SHP77 treated with DMSO at 0.1 percent for 48 hours (cell line): Measurements from ENCODE around the gene COPS3.

Experiments used
- DNase-seq: peaks from one replicate; lab custom pipeline; 2025; lab: John Stamatoyannopoulos, UW

The COPS3 gene

GRCh38 chr17:17241656-17242055 is 39.4 kb downstream of the COPS3 start:
- DNase-seq = no peak

GRCh38 chr17:17239832-17240231 is 41.2 kb downstream of the COPS3 start:
- no peak for DNase-seq

DNA sequence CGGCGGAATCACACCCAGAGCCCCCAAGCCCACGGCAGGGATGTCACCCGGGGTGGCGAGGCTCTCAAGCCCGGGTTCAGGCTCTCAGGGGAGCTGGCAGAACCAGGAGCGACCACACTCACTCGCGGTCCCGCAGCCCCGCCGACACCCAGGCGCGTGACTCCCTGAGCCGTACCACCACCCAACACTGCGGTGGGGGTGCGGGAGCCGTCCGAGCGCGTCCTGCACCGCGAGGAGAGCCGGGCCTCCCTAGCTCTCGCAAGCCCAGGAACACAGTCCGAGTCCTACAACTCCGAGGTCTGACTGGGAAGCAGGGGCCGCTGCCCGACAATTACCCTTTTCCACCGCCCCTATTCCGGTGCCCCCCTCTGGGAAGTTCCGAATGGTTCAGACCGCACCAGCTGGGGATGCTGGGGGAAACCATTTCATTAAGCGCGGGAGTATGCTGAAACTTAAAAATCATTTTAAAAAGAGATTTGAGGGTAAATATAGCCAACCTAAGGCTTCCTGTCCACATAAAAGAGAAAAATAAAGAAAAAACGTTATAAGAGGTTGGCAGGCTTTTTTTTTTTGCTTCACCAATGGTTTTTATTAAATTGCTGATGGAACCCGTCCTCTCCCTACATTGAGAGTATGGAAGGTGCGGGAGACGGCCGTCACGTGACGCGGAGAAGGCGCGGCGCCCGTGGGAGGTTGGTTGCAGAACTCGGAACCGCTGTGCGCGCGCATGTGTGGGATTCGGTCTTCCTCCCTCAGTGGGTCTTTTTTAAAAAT is 43.8 kb downstream of the COPS3 start, which contains the start of gene FLCN:
FLCN (minus strand) TSS at position 143 of the 774 bp plus-strand sequence. CDS start 9,031 bp downstream, outside the sequence.
- DNase-seq = peak; percentile 100

- no peak for DNase-seq
Observed at GRCh38 chr17:17236295-17237025, 44.6 kb downstream of the COPS3 start.

DNA sequence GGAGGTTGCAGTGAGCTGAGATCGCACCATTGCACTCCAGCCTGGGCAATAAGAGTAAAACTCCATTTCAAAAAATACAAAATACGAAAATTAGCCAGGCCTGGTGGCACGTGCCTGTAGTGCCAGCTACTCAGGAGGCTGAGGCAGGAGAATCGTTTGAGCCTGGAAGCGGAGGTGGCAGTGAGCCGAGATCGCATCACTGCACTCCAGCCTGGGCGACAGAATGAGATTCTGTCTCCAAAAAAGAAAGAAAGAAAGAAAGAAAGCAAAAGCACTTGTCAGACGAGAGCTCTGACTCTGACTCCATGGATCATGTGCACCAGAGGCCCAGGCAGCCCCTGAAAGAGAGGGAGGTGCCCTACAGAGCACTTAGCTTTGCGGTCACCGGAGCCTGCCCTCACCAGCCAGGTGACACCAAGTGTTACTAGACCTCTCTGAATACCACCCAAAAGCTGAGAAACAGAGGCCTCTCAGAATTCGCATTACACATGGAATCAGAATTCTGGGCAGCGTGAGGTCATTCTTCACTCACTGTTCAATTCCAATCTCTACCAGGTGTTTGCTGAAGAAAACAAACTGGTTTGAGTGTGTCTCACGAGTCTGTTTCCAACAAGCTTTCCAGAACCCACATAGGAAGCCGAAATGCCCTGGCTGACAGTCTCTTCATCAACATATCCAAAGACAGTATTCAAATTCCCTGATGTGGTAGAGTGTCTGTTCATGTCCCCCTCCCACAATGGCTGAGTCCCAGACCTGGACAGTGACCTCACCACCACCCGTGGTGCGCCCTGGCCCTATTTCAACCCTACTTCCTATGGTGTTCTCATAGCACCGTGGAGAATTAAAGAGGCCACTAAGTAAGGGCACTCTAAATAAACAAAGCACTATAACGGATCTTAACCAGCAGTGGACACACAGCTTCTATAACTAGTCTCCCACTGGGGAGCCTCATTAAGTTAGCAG is 45.6 kb downstream of the COPS3 start:
- no peak for DNase-seq

GRCh38 chr17:17232303-17232621 is 48.8 kb downstream of the COPS3 start:
- no peak for DNase-seq

DNA sequence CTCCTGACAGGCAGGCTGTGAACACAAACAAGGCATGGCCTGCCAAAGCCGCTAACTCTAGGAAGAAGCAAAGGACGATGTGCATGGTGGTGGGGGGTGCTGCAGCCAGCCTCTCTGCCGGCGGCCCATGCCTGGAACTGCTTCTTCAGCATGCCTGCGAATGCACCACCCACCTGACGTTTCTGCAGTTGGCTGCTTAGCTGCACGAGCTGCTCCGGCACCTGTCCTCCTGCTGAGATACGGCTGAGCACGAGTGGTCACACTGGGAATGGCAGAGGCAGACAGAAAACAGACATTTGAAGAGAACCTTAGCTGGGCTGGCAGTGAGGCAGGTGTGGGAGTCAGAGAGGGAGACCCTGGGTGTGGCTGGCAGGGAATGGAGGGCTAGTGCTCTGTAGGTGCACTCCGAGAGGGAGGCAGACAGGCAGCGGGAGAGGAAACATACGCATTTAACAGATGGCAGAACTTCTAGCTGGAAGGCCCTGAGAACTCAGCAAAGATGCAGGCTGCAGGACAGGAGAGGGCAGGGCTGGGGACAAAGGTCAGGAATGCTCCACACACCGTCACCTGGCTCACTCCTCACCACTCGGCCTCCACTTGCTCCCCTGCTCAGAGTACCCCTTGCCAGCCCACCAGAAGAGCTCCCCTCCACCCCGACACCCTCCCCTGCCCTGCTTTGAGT is 49.3 kb downstream of the COPS3 start:
- DNase-seq = no peak

DNA sequence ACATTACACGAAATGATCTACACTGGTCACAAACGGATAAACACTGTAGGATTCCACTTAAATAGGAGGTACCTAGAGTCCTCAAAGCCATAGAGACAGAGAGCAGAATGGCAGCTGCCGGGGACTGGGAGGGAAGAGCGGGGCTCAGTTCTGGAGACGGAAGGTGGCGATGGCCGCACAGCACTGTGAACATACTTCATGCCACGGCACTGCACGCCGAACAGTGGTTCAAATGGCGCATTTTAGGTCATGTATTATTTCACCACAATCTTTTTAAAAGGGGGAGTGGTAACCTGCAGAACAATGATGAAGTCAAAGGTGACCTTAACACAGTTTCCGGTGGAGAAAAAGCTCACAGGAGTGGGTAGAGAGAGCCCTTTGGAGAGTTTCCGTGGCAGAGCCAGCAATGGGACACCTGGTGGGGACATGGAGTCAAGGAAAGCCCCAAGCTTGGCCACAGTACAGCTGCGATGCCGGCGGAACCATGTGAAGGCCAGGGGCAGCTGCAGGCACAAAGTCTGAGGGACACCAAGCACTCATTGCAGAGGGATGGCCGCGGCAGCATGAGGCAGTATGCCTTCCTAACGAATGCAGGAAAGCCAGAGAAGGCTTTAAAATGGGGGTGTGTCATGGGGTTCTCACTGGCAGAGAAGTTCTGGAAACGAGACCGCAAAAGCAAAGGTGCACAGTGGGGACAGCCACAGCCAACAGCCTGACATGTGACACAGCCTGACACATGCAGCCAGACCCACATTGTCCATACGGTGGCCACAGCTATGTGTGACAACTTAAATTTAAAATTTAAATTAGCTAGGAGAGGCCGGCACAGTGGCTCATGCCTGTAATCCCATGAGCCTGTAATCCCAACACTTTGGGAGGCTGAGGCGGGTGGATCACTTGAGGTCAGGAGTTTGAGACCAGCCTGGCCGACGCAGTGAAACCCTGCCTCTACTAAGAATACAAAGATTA is 51.3 kb downstream of the COPS3 start:
- no peak for DNase-seq

GRCh38 chr17:17228521-17229279 is 52.3 kb downstream of the COPS3 start:
- DNase-seq = no peak

- no peak for DNase-seq
Observed at GRCh38 chr17:17227608-17228520, 53.2 kb downstream of the COPS3 start.

DNA sequence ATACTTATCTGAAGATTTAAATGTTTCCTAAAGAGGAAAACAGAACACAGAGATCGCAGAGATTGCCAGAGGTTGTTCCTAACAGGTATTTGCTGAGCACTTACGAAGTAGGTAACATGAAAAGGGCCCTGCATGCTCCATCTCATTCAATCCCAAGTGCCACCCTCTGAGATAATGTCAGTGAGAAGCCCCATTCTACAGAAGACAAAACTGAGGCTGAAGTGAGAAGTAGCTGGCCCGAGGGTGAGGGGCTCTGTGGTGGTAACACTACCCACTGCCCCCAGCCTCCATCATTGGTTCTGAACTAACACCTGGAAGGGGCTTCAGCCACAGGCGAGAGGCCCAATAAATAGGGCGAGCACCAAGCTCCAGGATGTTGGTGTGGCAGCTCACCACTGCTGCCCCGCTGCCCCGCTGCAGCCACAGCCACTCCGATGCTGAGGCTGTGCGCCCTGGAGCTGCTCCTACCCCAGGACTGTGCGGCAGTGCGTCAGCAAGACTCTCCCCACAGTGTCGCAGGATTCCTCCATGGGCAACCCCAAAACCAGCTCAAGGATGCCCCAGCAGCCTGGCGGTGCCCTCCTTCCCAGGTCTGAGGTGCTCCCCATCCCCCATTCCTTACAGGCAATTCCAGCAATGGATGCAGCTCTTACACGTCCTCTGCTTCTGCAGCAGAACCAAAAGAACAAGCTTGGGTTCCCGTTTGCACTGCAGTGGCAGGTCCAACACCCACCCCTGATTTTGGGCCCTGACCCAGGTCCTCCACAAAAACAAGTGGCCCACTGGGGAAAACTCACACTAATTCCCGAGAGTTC is 54.4 kb downstream of the COPS3 start:
- DNase-seq = no peak

GRCh38 chr17:17225901-17226300 is 55.1 kb downstream of the COPS3 start:
- DNase-seq = no peak

DNA sequence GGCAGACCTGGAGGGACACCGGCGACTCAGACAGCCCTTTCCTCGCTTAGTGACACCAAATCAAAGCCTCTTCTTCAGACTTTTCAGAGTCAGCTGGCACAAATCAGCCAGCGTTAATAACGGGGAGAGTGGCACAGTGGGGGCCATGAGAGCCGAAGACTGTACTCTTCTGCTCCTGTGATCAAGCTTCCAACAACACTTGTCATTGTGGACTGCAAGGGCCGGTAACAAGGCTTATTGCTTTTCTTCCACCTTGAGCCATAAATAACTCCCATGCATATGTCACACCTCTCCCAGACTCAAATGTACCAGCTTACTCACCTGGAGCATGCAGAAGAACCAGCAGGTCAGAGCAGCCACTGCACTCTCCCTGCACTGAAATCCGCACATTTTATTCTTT is 56.9 kb downstream of the COPS3 start:
- DNase-seq = no peak

DNA sequence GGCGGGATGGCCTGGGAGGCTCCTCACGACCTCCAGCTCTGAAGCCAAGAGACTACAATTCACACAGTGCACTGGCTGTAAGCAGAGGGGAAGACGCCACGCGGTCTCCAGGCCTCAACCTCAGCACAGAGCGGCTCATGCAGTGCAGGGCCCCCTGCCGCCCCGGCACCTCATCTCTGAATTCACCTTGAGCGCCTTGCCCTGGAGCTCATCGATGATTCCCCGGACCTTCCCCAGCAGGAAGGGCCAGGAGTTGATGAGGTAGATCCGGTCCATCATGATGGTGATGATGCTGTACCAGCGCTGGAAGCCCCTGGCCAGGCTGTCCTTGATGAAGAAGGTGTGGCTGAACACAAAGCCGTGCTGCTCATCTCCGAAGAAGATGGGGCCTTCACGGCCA is 57.3 kb downstream of the COPS3 start:
- DNase-seq = no peak

DNA sequence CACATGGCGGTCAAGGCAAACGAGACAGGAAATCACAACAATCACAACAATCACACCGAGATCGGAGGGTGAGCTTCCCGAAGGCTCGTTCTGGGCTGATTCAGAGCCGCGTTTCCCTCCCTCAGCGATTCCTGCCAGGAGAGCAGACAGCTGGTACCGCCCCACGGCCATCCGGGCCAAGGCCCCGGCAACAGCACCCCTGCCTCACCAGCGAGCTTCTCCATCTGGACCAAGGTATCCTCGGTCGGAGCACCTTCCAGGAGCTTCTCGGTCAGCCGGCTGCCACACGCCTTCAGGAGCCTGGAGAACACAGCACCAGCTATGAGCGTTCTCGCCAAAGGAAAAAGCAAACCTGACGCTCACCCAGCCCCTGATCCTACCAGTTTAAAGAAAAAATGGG is 59.7 kb downstream of the COPS3 start:
- DNase-seq = no peak

- DNase-seq = no peak
Observed at GRCh38 chr17:17220529-17220928, 60.5 kb downstream of the COPS3 start.

DNA sequence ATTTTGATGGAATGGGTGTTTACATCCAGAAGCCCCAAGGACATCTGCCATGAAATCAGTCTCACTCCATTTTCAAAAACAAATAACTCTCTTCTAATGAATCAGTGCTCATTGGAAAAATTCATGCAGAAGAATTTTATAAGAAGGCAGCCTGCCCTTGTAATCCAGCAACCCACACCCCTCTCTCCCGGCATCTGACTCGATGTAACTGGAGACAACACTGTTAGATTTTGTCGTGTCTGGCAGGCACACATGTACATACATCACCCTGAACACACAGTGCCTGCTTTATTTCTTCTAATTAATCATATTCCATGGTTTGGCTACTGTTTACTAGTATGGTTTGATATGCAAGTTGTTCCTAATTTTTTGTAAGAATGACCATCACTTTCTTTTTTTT is 63.1 kb downstream of the COPS3 start:
- no peak for DNase-seq

DNA sequence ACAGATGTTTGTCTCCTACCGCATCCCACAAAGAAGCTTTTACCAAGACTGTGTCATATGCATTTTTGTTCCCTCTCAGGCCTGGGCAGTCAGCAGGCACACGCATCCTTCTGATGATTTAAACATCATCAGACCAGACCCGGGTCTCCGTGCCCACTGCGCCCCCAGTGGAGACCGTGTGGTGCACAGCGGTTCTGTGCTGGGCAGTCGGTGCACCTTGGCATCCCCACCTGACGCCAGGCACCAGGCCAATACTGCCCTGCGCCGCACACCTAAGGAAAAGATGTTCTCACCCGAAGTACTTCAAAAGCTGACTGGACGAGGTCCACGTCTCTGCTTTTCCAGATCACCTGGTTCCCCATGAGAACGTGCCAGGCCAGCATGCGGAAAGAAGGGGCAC is 64.3 kb downstream of the COPS3 start:
- no peak for DNase-seq
